Ecto neural progenitor cell (in vitro differentiated cells): Measurements from ENCODE around the gene XRCC1.
"Not testable (repeated sequence)": the region's sequence is repeated elsewhere in the genome, so short reads cannot be mapped to it uniquely, and the experiment has no call there.

Experiments
- DNase-seq: peaks from one replicate; pipeline ENCODE4 v3.0.0-alpha.2; 2018; ENCODE audit warnings: low spot score

XRCC1 gene

GRCh38 chr19:43575156-43575950, at the start of gene XRCC1, which contains the start of gene PINLYP:
Gene XRCC1 (minus strand): TSS chr19:43575527. CDS start chr19:43575458, 69 bp downstream.
Gene PINLYP (plus strand): TSS chr19:43575801. CDS start chr19:43577192, 1,391 bp downstream.
- peak; percentile 97 for DNase-seq

- peak; percentile 86 for DNase-seq
Observed at GRCh38 chr19:43624933-43625332, 49.6 kb upstream of the XRCC1 start.

- DNase-seq = peak; percentile 69
Observed at GRCh38 chr19:43623889-43624670, 48.8 kb upstream of the XRCC1 start.

- DNase-seq = no peak
Observed at GRCh38 chr19:43622956-43623355, 47.6 kb upstream of the XRCC1 start.

- DNase-seq = no peak
Observed at GRCh38 chr19:43622070-43622469, 46.7 kb upstream of the XRCC1 start.

GRCh38 chr19:43620061-43621001, 45.0 kb upstream of the XRCC1 start:
- DNase-seq = no peak

- DNase-seq = peak; percentile 95
Observed at GRCh38 chr19:43619262-43620060, 44.1 kb upstream of the XRCC1 start, which contains the start of gene ZNF428. Gene ZNF428 (minus strand): TSS chr19:43619629. CDS start chr19:43614304, 5,325 bp downstream.

- no peak for DNase-seq
Observed at GRCh38 chr19:43618921-43619261, 43.6 kb upstream of the XRCC1 start.

GRCh38 chr19:43616954-43617353, 41.6 kb upstream of the XRCC1 start:
- DNase-seq = no peak

- no peak for DNase-seq
Observed at GRCh38 chr19:43616306-43616705, 41.0 kb upstream of the XRCC1 start.

- no peak for DNase-seq
Observed at GRCh38 chr19:43612374-43612773, 37.0 kb upstream of the XRCC1 start.

- DNase-seq = no peak
Observed at GRCh38 chr19:43611788-43612187, 36.5 kb upstream of the XRCC1 start, which contains the start of gene SRRM5. Gene SRRM5 (plus strand): TSS chr19:43612088. CDS start chr19:43612122, 34 bp downstream.

- no peak for DNase-seq
Observed at GRCh38 chr19:43610493-43610892, 35.2 kb upstream of the XRCC1 start.

- DNase-seq = no peak
Observed at GRCh38 chr19:43609872-43610271, 34.5 kb upstream of the XRCC1 start.

- DNase-seq = no peak
Observed at GRCh38 chr19:43607238-43608205, 32.2 kb upstream of the XRCC1 start.

- no peak for DNase-seq
Observed at GRCh38 chr19:43606569-43607229, 31.4 kb upstream of the XRCC1 start.

- no peak for DNase-seq
Observed at GRCh38 chr19:43605875-43606568, 30.7 kb upstream of the XRCC1 start.

- not testable (repeated sequence) for DNase-seq
Observed at GRCh38 chr19:43600326-43600725, 25.0 kb upstream of the XRCC1 start.
